GM18909 (cell line): ENCODE measurements around the gene RGS2.

Experiments used
- ATAC-seq: cut with Tn5 transposase; IDR thresholded peaks from one replicate; pipeline ENCODE4 v1.9.1; 2021; ENCODE audit warnings: mild to moderate bottlenecking; ENCODE audit not compliant: unreplicated experiment, poor library complexity

Gene RGS2

DNA sequence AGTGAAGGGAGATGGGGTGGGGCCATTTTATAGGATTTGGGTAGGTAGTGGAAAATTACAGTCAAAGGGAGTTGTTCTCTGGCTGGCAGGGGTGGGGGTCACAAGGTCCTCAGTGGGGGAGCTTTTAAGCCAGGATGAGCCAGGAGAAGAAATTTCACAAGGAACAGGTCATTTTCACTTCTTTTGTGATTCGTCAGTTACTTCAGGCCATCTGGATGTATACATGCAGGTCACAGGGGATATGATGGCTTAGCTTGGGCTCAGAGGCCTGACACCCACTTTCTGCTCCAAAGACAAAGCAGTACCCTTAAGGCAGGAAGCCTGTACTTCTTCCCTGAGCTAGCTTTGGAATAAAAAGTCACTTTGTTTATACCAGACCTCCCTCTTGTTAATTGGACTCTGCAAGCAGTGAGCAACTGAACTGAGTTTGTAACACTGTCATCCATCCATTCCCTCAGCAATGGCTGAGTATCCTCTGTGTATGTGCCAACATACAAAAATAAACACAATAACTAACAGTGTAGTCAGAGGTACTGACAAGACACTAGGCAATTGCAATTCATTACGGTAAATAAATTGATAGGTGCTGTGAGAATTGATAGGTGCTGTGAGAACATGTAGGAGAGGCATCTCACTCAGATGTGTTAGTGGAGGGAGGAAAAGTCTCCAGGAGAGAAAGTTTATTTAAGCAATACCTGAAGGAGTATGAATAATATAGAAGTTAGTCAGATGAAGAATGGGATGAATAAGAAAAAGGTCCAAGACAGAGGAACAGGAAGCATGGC is 14.7 kb upstream of the RGS2 start:
- ATAC-seq: no peak

DNA sequence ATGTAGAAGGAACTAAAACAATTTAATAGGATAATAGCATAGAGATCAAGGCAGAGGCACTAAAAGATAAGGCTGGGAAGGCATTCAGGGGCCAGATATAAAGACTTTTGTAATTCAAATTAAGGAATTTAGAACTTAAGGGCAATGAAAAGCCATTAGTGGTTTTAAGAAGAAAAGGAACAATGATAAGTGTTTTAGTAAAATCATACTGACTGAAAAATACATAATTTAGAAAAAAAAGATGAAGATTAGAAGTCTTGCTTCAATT is 14.1 kb upstream of the RGS2 start:
- no peak for ATAC-seq

DNA sequence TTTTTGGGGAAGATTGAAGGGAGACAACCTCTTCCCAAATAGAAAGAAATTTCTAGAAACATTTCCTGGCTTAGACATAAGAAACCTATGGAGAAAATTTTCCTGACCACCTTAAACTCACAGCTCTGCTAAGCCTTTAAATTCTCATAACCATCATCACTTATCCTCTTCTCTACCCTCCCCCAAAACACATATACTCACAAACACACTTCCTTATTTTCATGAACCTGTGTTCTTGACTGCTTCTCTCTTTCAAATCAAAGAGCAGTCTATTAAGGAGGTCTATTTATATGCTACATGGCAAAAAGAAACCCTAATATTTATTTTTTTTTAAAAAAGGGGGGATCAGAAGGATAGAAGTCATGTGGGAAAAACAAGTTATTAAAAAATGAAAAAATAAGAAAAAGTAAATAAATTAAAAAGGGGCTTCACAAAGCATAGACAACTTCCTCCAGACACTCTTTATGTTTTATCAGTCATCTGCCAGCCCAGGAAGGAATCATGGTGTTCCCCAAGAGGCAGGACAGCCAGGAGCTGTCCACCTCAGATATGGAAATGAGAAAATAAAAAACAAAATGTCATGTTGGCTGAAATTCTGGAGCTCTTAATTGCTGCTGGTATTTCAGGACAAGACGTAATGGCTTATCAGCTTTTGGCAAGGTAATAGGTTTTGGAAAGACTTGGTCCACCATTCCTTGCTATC is 12.8 kb upstream of the RGS2 start:
- ATAC-seq: no peak

GRCh38 chr1:192797143-192797542 is 11.7 kb upstream of the RGS2 start:
- ATAC-seq: no peak

DNA sequence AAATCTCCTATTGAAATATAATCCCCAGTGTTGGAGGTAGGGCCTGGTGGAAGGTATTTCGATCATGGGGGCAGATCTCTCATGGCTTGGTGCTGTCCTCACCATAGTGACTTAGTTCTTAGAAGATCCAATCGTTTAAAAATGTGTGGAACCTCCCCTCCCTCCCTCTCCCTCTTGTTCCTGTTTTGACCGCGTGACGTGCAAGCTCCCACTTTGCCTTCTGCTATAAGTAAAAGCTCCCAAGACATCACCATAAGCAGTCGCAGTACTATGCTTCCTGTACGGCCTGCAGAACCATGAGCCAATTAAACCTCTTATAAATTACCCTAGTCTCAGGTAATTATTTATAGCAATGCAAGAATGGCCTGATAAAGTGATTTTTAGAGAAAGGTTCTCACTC is 10.9 kb upstream of the RGS2 start:
- no peak for ATAC-seq

GRCh38 chr1:192801451-192801850 is 7.4 kb upstream of the RGS2 start:
- no peak for ATAC-seq

DNA sequence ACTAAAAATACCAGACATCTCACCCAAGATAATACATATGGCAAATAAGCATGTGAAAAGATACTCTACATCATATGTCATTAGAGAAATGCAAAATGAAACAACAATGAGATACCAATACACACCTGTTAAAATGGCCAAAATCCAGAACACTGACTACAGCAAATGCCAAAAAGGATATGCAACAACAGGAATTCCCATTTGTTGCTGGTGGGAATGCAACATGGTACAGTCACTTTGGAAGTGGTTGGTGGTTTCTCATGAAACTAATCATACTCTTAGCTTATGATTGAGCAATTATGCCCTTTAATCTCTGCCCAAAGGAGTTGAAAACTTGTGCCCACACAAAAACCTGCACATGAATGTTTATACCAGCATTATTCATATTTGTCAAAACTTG is 6.4 kb upstream of the RGS2 start:
- ATAC-seq: no peak

GRCh38 chr1:192803501-192803900 is 5.3 kb upstream of the RGS2 start:
- ATAC-seq: no peak

DNA sequence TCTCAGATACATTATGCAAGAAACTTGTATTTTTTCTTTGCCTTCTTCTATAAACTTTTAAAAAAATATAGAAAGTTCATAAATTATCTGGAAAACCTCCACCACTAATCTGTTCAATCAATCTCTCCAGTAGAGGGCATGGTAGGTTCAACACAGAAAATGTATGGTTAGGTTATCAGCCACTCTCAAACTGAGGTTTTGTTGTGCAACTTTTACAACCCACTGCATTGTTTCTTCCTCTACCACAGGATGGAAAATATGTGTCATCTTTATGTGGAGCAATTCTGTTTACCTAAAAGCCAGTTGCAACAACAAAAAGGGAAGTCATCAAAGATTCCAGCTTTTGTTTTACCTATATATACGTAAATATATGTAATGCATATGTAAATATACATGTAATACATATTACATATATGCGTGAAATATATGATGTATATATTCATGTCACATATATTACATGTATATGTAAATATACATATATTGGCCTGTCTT is 3.0 kb upstream of the RGS2 start:
- peak; percentile 28 for ATAC-seq

DNA sequence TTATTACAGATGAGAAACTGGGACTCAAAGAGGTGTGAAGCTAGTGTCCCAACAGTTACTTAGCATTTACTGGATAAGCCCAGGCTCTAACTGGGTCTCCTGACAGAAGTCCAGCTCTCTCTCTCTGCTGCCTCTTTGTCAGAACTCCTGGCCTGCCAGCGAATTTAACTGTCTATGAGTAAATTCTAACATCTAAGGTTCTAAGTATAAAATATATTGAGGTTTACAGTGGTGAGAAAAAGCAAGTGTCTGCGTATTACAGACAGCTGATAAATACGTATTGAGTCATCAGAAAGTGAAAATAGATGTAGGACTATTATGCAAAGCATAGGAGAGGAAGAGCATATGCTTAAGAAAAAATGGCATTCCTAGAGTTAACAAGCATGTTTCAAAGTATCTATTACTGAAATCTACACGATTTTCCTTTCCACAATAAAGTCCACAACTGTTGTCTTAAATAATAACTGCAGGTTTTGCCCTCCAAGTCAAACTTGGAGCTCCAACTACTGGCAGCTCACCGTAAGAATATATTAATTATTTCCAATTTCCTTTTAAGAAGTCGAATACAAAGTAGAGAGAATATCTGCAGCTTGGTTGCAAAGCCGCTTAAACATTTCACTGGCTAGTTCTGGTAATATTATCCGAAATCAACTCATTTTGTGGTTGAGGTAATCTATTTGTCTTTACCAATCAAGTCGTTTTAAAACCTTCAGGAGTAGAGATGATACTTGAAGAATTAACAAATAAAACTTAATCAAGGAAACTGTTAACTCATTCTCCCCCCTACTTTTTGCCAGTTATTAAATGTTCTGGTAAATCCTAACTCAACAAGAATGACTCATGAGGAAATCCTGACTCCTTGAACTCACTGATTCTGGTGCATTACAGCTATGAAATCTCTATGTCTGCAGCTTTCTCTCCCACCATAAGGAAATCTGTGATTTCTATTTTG is 1.4 kb upstream of the RGS2 start:
- peak; percentile 35 for ATAC-seq

- ATAC-seq: no peak
These were observed 699 bp upstream of the RGS2 start for GRCh38 chr1:192808163-192808517.

DNA sequence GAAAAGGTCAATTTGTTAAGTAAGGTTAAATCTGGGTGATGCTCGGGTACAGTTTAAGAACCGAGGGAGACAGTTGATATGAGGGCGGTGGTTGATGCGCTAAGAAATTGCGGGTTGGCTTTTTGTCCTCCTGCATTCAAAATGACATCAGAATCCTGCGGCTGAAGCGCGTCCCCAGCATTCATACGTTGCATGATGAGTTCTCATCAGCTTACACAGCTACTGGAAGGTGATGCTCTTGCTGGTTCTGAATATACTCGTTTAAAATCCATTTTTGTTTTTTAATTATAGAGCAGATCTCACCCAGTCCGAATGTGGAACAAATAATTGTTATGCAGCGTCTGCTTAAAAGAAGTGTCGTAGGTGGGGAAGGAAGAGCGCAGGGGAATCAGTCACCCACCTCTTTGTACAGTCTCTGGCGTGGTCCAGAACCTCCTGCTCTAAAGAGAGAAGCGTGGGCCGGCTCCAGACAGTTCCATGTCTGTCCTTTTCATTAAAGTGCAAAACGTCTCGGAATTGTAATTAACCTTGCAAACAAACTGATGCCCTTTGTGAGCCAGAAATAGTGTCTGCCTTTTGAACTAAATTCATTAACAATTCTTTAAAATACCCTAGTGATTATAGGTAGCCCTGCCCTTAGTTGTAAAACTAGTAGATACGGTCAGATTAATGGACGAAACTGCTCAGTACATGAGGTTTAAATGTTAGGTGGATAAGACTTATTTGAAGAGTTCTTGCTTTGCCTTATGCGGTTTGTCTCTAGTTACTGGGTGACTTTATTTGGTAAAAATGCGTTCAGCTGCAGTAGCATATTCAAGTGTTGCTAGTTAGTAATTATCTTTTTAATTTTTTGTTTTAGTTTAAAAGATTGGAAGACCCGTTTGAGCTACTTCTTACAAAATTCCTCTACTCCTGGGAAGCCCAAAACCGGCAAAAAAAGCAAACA is 741 bp downstream of the RGS2 start:
- no peak for ATAC-seq

DNA sequence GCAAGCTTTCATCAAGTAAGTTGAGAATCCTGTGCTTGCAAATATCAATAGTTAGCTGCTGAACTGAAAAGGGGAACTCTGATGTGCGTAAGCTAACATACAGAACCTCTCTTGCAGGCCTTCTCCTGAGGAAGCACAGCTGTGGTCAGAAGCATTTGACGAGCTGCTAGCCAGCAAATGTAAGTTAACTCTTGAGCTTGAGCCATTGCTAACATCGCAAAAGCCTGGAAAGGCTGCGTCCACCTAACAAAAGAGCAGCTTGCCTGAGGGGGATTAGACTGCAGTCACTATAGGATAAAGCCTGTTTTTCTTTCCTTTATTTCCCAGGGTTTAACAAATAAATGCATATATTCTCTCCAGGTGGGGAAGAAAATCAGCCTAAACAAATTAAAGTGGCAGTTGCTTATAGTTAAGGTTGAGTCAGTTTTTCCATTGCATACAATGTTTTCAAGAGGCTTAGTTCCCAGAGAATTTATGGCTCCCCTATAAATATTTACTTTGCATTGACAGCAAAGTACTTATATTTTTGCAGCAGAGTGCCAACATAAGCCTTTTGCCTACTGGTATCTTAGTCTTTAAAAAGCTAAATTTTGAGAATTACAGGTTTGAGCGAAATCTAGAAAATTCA is 1.5 kb downstream of the RGS2 start:
- peak; percentile 26 for ATAC-seq

DNA sequence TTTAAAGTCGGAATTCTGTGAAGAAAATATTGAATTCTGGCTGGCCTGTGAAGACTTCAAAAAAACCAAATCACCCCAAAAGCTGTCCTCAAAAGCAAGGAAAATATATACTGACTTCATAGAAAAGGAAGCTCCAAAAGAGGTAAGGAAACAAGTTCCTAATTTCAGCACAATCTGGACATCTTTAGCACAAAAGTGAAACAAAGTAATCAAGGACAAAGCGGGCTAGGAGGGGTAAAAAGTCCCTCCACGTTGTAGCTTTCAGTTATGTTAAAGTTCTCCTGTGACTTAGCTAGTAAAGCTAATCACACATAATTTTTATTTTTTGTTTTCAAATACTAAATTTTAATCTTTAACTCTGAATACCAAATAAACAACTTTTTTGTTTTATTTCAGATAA is 2.2 kb downstream of the RGS2 start:
- no peak for ATAC-seq

GRCh38 chr1:192811594-192812239 is 2.9 kb downstream of the RGS2 start:
- no peak for ATAC-seq

GRCh38 chr1:192812420-192813209 is 3.8 kb downstream of the RGS2 start:
- no peak for ATAC-seq

DNA sequence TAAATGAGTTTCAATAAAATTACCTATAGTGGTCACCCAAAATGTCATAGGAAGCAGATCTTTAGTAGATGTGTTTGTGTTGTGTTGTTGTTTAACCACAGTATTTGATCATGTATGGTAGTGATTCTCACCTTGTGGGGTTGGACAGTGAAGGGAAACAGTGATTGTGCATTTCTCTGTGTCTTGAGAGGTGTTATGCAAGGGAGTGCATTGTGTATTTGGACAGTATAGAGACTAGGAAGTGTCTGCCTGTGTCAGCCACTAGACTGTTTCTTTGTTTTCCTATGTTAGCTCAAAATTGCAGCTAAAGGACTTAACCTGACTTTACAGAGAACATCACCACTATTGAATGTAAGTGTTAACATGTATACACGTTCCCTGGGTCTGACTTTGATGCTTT is 6.0 kb downstream of the RGS2 start:
- ATAC-seq: no peak

GRCh38 chr1:192817246-192817645 is 8.4 kb downstream of the RGS2 start:
- no peak for ATAC-seq
